CD4-positive, alpha-beta T cell treated with Interleukin-6 for 4 hours (primary cell): ENCODE measurements around the gene CES5A.
"Not testable (repeated sequence)": the region's sequence is repeated elsewhere in the genome, so short reads cannot be mapped to it uniquely, and the experiment has no call there.

ENCODE experiments used
- DNase-seq: peaks from one replicate; pipeline ENCODE4 v3.0.0-alpha.2; 2020; ENCODE audit warnings: mixed read lengths

Gene CES5A

GRCh38 chr16:55825115-55825728 is 50.0 kb downstream of the CES5A start:
- DNase-seq: no peak

- DNase-seq: no peak
These were observed 50.6 kb downstream of the CES5A start for GRCh38 chr16:55824473-55825000.

GRCh38 chr16:55822280-55822810 is 52.8 kb downstream of the CES5A start:
- DNase-seq: no peak

- no peak for DNase-seq
These were observed 54.0 kb downstream of the CES5A start for GRCh38 chr16:55821210-55821609.

GRCh38 chr16:55820615-55821014 is 54.6 kb downstream of the CES5A start:
- DNase-seq: no peak

GRCh38 chr16:55817236-55817912 is 57.8 kb downstream of the CES5A start:
- DNase-seq: no peak

- not testable (repeated sequence) for DNase-seq
These were observed 59.0 kb downstream of the CES5A start for GRCh38 chr16:55816222-55816621.

GRCh38 chr16:55815320-55815719 is 59.9 kb downstream of the CES5A start:
- no peak for DNase-seq

- not testable (repeated sequence) for DNase-seq
These were observed 61.0 kb downstream of the CES5A start for GRCh38 chr16:55814174-55814573.

- DNase-seq: not testable (repeated sequence)
These were observed 61.4 kb downstream of the CES5A start for GRCh38 chr16:55813730-55814129.

- no peak for DNase-seq
These were observed 62.2 kb downstream of the CES5A start for GRCh38 chr16:55812951-55813350.

- DNase-seq: no peak
These were observed 63.4 kb downstream of the CES5A start for GRCh38 chr16:55811811-55812210.

- no peak for DNase-seq
These were observed 64.7 kb downstream of the CES5A start for GRCh38 chr16:55810451-55810961.

GRCh38 chr16:55809851-55810250 is 65.3 kb downstream of the CES5A start:
- no peak for DNase-seq

GRCh38 chr16:55809386-55809785 is 65.8 kb downstream of the CES5A start:
- no peak for DNase-seq

GRCh38 chr16:55808286-55808685 is 66.9 kb downstream of the CES5A start:
- not testable (repeated sequence) for DNase-seq

- not testable (repeated sequence) for DNase-seq
These were observed 70.1 kb downstream of the CES5A start for GRCh38 chr16:55805104-55805503.

- DNase-seq: not testable (repeated sequence)
These were observed 71.5 kb downstream of the CES5A start for GRCh38 chr16:55803681-55804080.
